ENCODE results near the gene KCNK13.

The KCNK13 gene

GRCh38 chr14:90060965-90061684 is 669 bp upstream of the KCNK13 start:
- peak; percentile 16; the same call in 1 of the 2 replicates for TF ChIP-seq GLIS2 (tag by site-specific recombination; IDR thresholded peaks at IDR 0.05)
- TF ChIP-seq EGR2 (tag by site-specific recombination; IDR thresholded peaks at IDR 0.05; ENCODE audit: low read depth): peak; percentile 57; the same call in 1 of the 2 replicates
- TF ChIP-seq SP2 (tag by site-specific recombination; IDR thresholded peaks at IDR 0.05): peak; percentile 14; the same call in 1 of the 2 replicates
- TF ChIP-seq ZNF76 (tag by site-specific recombination; IDR thresholded peaks at IDR 0.05; ENCODE audit: borderline replicate concordance, low read depth): no peak
- TF ChIP-seq ZSCAN5A (tag by site-specific recombination; IDR thresholded peaks at IDR 0.05): 0 out of 2 replicates have a peak, but pooled peaks have one; percentile 4
- TF ChIP-seq SCRT1 (tag by site-specific recombination; IDR thresholded peaks at IDR 0.05; ENCODE audit: borderline replicate concordance): no peak
- TF ChIP-seq TSHZ1 (tag by site-specific recombination; IDR thresholded peaks at IDR 0.05; ENCODE audit: borderline replicate concordance): no peak
- TF ChIP-seq ZBTB7A (tag by site-specific recombination; IDR thresholded peaks at IDR 0.05; ENCODE audit: low read depth): 0 out of 2 replicates have a peak, but pooled peaks have one; percentile 62
- no peak for TF ChIP-seq ZEB2 (tag by site-specific recombination; IDR thresholded peaks at IDR 0.05)
- peak; percentile 94 for TF ChIP-seq ZNF335 (tag by site-specific recombination; conservative IDR thresholded peaks at IDR 0.05)
- peak; percentile 65 for TF ChIP-seq ZBTB8A (tag by site-specific recombination; IDR thresholded peaks at IDR 0.05)
- no peak for TF ChIP-seq ZNF843 (tag by site-specific recombination; IDR thresholded peaks at IDR 0.05)
- peak; percentile 33; the same call in 1 of the 2 replicates for TF ChIP-seq ZBTB48 (tag by site-specific recombination; IDR thresholded peaks at IDR 0.05)
- TF ChIP-seq PATZ1 (tag by site-specific recombination; IDR thresholded peaks at IDR 0.05): peak; percentile 52
- TF ChIP-seq PRDM10 (tag by site-specific recombination; IDR thresholded peaks at IDR 0.05): peak; percentile 80
- TF ChIP-seq ZBTB11 (tag by site-specific recombination; conservative IDR thresholded peaks at IDR 0.05; ENCODE audit: low read depth): peak; percentile 50; the same call in 1 of the 2 replicates
- no peak for TF ChIP-seq ZNF776 (tag by site-specific recombination; IDR thresholded peaks at IDR 0.05; ENCODE audit: borderline replicate concordance)
- TF ChIP-seq ZBTB20 (tag by site-specific recombination; IDR thresholded peaks at IDR 0.05): peak; percentile 5; the same call in 1 of the 2 replicates
- TF ChIP-seq ZFHX2 (tag by site-specific recombination; conservative IDR thresholded peaks at IDR 0.05): peak; percentile 79
- 0 out of 2 replicates have a peak, but pooled peaks have one; percentile 26 for TF ChIP-seq ZBTB17 (tag by site-specific recombination; IDR thresholded peaks at IDR 0.05)
- 0 out of 2 replicates have a peak, but pooled peaks have one; percentile 24 for TF ChIP-seq BCL11A (tag by site-specific recombination; IDR thresholded peaks at IDR 0.05; ENCODE audit: low read depth)
- TF ChIP-seq SP3 (tag by site-specific recombination; IDR thresholded peaks at IDR 0.05): peak; percentile 43; the same call in 1 of the 2 replicates
- Histone ChIP-seq H3K4me1 (ENCODE audit: control insufficient read depth, insufficient read depth, low read length) (no peaks in the 10 kb centered on the region; the same call in 1 of the 2 replicates), H3K27ac (ENCODE audit: extremely low read depth, low read depth, low read length) (no peak overlapping the region), H3K4me3 (ENCODE audit: low read depth, low read length) (peak overlapping the region; percentile 50), H3K36me3 (ENCODE audit: control insufficient read depth in 2 of 2, insufficient read depth in 1 of 2, low read length in 2 of 2) (no peaks in the 10 kb centered on the region), H3K9me3 (ENCODE audit: control insufficient read depth, insufficient read depth, low read depth, low read length) (no peaks in the 10 kb centered on the region)
- CTCF ChIA-PET: interaction anchor here (2.9 kb wide), 1 partner anchor 88 kb away, joined by 13 read pairs; no protein-coding TSS in a partner anchor
- POLR2A ChIA-PET: no interaction called here

All from HEK293 (cell line).